ENCODE measurements around the gene SPAG9.

The SPAG9 gene

GRCh38 chr17:51120357-51120738 is 320 bp downstream of the SPAG9 start (continued):
- TF ChIP-seq, protein P1, sequence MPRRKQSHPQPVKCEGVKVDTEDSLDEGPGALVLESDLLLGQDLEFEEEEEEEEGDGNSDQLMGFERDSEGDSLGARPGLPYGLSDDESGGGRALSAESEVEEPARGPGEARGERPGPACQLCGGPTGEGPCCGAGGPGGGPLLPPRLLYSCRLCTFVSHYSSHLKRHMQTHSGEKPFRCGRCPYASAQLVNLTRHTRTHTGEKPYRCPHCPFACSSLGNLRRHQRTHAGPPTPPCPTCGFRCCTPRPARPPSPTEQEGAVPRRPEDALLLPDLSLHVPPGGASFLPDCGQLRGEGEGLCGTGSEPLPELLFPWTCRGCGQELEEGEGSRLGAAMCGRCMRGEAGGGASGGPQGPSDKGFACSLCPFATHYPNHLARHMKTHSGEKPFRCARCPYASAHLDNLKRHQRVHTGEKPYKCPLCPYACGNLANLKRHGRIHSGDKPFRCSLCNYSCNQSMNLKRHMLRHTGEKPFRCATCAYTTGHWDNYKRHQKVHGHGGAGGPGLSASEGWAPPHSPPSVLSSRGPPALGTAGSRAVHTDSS (tag by site-specific recombination; IDR thresholded peaks at IDR 0.05): no peak
- TF ChIP-seq, protein P2, sequence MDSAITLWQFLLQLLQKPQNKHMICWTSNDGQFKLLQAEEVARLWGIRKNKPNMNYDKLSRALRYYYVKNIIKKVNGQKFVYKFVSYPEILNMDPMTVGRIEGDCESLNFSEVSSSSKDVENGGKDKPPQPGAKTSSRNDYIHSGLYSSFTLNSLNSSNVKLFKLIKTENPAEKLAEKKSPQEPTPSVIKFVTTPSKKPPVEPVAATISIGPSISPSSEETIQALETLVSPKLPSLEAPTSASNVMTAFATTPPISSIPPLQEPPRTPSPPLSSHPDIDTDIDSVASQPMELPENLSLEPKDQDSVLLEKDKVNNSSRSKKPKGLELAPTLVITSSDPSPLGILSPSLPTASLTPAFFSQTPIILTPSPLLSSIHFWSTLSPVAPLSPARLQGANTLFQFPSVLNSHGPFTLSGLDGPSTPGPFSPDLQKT (IDR thresholded peaks at IDR 0.05; ENCODE audit: borderline replicate concordance, low read depth, low read length): no peak
- no peak for TF ChIP-seq ZXDB (tag by site-specific recombination; IDR thresholded peaks at IDR 0.05)
- peak; percentile 25; the same call in 1 of the 2 replicates for TF ChIP-seq KLF16 (tag by site-specific recombination; IDR thresholded peaks at IDR 0.05)
- peak; percentile 76; the same call in 1 of the 2 replicates for TF ChIP-seq KLF8 (tag by site-specific recombination; IDR thresholded peaks at IDR 0.05)
- peak; percentile 36; the same call in 1 of the 2 replicates for TF ChIP-seq ZNF600 (tag by site-specific recombination; IDR thresholded peaks at IDR 0.05)
- no peak for TF ChIP-seq SP3 (tag by site-specific recombination; IDR thresholded peaks at IDR 0.05)
- TF ChIP-seq REPIN1 (tag by site-specific recombination; IDR thresholded peaks at IDR 0.05; ENCODE audit: low read depth): no peak
- no peak for TF ChIP-seq ZNF2 (tag by site-specific recombination; IDR thresholded peaks at IDR 0.05)
- TF ChIP-seq, protein P3, sequence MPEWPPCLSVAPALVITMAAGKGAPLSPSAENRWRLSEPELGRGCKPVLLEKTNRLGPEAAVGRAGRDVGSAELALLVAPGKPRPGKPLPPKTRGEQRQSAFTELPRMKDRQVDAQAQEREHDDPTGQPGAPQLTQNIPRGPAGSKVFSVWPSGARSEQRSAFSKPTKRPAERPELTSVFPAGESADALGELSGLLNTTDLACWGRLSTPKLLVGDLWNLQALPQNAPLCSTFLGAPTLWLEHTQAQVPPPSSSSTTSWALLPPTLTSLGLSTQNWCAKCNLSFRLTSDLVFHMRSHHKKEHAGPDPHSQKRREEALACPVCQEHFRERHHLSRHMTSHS (tag by site-specific recombination; IDR thresholded peaks at IDR 0.05): no peak
- TF ChIP-seq, protein P4, sequence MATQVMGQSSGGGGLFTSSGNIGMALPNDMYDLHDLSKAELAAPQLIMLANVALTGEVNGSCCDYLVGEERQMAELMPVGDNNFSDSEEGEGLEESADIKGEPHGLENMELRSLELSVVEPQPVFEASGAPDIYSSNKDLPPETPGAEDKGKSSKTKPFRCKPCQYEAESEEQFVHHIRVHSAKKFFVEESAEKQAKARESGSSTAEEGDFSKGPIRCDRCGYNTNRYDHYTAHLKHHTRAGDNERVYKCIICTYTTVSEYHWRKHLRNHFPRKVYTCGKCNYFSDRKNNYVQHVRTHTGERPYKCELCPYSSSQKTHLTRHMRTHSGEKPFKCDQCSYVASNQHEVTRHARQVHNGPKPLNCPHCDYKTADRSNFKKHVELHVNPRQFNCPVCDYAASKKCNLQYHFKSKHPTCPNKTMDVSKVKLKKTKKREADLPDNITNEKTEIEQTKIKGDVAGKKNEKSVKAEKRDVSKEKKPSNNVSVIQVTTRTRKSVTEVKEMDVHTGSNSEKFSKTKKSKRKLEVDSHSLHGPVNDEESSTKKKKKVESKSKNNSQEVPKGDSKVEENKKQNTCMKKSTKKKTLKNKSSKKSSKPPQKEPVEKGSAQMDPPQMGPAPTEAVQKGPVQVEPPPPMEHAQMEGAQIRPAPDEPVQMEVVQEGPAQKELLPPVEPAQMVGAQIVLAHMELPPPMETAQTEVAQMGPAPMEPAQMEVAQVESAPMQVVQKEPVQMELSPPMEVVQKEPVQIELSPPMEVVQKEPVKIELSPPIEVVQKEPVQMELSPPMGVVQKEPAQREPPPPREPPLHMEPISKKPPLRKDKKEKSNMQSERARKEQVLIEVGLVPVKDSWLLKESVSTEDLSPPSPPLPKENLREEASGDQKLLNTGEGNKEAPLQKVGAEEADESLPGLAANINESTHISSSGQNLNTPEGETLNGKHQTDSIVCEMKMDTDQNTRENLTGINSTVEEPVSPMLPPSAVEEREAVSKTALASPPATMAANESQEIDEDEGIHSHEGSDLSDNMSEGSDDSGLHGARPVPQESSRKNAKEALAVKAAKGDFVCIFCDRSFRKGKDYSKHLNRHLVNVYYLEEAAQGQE (tag by site-specific recombination; IDR thresholded peaks at IDR 0.05): peak; percentile 10; the same call in 1 of the 2 replicates
- 0 out of 2 replicates have a peak, but pooled peaks have one; percentile 55 for TF ChIP-seq ZBTB7A (tag by site-specific recombination; IDR thresholded peaks at IDR 0.05; ENCODE audit: low read depth)
- TF ChIP-seq KLF7 (tag by site-specific recombination; IDR thresholded peaks at IDR 0.05; ENCODE audit: borderline replicate concordance): 0 out of 2 replicates have a peak, but pooled peaks have one; percentile 23
- peak; percentile 24 for TF ChIP-seq KLF1 (tag by site-specific recombination; IDR thresholded peaks at IDR 0.05)
- no peak for TF ChIP-seq ZNF169 (tag by site-specific recombination; IDR thresholded peaks at IDR 0.05)
- TF ChIP-seq YY1 (tag by site-specific recombination; IDR thresholded peaks at IDR 0.05): peak; percentile 45; the same call in 1 of the 2 replicates
- no peak for TF ChIP-seq INSM2 (tag by site-specific recombination; IDR thresholded peaks at IDR 0.05)
- TF ChIP-seq ZBTB20 (tag by site-specific recombination; IDR thresholded peaks at IDR 0.05): peak; percentile 67
- TF ChIP-seq ZNF521 (tag by site-specific recombination; IDR thresholded peaks at IDR 0.05): no peak
- no peak; the same call in 1 of the 2 replicates for TF ChIP-seq ZEB2 (tag by site-specific recombination; IDR thresholded peaks at IDR 0.05)
